HG03521 (cell line): ENCODE data around the gene ARID5B.

Experiments used
- ATAC-seq: cut with Tn5 transposase; IDR thresholded peaks from one replicate; pipeline ENCODE4 v1.9.1; 2021; ENCODE audit warnings: mild to moderate bottlenecking, moderate library complexity; ENCODE audit not compliant: unreplicated experiment

Gene ARID5B

DNA sequence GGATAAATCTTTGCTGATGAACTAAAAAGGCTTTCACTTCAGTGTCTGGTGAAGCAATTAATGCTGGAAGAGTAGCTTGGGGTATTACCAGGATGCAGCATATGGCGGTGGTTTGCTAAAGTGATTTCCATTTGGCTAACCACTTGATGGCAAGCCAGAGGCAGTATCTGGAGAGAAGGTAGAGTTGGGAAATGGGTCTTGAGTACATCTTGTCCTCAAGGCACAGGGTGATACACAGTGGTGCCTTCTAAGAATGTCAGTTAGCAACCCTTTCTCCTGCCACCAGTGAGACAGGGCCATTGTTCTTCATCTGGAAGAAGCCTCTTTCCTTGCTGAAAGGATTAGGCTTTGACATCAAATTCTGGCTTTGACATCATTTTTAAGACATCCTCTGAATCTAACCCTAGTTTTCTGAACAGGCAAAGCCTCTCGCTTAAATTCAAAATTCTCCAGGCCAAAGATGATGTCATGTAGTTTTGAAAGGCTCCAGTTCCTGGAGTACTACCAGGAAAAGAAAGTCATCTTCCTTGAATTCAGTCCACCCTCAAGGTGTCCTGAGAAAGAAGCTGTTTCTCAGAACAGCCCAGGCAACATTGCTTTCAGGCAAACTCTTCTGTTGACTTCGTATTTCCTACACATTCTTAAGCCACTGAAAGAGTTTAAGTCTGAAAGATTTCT is 162.4 kb downstream of the ARID5B start:
- ATAC-seq, result no peak

DNA sequence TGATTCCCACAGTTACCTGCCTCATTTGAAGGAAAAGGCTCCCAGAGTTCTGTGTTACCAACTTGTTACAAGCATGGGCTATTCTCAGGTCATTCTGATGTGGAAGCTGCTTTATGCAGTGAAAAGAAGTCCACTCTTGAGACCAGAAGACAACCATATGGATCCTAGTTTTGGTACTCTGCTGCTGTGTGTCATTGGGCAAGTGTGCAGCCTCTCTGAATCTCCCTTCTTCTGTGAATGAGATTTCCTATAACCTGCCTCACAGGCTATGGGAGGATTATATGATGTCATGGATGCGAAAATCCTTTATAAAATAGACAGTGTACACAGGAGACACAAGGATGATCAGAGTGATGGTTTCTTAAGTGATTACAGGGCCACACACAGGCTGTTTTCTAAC is 166.1 kb downstream of the ARID5B start:
- no peak for ATAC-seq

DNA sequence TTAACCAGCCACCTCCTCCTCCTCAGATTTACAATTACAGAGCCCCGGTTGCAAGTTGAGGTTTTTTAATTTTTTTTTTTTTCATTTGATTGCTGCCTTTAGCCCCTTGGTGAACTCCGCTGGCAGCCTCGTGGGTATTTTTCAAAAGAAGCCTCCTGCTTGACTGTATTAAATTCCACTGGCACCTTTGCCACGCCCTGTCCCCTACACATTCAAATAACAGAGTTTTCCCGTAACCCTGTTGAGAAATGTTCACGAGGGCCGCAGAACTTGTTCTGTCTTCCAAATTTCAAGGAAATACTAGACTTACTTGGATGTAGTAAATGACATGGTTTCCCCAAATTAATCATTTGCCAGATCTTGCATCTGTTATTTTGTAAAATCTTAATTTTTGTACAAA is 167.0 kb downstream of the ARID5B start:
- ATAC-seq, result no peak

DNA sequence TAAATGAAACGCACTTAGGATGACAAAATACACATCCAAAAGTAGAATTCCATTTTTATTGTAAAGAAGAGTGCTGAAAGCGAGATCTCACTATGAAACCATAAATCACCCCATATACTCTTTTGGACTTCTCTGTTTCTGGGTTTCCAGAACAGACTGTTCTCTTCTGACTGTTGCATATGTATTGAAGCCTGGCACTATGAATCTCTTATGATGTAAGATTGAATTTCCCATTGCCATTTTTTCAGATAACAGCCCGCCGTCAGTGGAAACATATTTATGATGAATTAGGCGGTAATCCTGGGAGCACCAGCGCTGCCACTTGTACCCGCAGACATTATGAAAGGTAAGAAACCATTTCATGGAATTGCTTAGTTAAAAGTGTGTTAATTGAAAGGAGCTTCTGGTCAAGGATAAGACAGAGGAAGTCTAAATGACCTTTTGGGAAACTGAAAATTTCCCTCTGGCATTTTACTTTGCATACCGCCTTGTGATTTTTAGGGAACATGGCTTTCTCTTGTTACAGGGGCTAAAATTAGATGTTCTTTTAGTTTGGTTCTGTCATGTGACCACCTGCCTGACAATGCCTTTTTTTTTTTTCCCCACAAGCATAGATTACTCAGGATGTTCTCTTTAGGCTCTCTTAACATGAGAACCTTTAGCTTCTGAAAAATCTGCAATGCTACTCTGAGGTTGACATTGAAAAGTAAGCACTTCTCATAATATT is 168.1 kb downstream of the ARID5B start:
- ATAC-seq, result no peak

DNA sequence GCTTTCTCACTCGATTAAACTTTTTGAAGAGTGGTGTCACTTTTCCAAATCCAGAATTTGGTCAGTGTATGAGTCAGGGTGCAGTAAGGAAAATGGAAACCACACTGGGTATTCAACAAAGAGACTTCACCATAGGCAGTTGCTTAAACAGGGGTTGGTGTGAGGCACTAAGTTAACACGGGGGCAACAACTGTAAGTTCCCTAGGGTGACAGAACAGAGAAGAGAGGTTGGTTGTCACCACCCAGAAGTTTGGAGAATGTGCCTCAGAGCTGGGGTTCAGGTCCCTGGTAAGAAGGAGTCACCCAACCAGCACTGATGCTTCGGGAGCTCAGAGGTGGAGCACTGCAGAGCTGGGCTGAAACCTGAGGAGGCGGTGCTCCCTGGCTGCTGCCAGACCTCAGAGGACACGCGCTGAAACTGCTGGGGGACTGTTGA is 170.4 kb downstream of the ARID5B start:
- ATAC-seq, result no peak

DNA sequence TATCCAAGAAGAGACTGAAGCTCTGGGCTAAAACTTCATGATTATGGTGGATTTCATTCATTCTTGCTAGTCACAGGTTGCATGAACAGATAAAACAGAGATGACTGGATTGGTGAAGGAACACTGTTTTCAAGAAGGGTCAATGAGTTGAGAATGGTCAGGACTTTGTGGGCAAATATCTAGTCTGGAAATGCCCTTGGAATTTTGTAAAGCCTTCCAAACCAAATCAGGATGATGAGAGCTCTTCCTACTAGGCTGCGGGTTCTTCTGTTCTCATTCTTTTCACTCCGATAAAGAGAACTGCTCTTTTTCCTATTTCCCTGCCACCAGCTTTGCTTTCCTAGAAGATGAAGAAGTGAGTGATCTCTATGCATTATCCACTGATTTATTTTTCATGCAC is 171.4 kb downstream of the ARID5B start:
- ATAC-seq, result no peak

DNA sequence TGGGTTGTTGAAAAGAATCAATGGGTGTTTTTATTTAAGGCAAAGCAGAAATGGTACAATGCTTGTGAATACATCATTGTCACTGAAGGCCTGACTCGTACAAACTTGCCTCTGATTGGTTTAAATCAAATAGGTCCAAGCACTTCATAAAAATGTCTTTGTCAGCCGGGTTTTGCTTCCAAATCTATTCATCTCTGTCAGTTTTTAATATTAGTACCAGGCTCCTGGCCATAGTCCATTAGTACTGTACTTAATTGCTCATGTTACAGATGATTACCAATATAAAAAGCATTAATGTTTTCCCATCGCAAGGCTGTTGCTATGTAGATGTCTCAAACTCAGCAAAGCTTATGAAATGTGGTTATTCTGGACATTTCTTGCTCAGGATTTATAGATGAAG is 171.9 kb downstream of the ARID5B start:
- ATAC-seq, result no peak

DNA sequence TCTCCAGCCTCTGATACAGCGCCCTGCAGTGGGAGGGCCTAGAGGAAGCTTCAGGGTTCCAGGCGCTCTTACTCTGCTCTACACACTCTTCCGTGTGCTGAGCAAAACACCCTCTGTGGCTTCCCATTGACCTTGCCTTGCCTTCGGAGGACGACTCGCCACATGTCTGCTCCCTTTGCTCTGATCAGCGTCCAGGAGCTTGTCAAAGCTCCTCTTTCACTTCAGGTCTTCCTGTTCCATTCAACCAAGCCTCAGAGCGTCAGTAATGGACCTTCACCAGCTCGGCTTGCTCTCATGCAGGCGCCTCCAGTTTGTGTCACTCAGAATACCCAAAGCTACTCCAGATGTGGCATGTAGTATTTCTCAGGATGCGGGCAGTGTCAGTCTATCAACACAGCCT is 173.9 kb downstream of the ARID5B start:
- no peak for ATAC-seq

DNA sequence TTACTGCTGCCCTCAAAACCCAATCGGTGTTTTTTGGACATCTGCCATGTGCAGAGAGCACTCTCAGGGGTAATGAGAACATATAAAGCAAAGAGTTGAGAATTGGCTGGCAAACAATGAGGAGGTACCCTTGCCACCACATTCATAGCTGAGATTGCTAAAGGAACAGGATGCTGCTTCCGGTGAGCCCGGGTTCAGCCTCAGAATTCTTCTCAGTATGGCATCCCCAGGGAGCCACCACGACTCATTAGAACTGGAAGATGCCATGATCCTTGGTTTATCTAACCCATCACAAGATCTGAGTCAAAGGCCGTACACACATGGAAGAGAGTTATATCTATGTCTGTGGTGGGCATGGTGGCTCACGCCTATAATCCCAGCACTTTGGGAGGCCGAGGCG is 174.4 kb downstream of the ARID5B start:
- ATAC-seq, result no peak

DNA sequence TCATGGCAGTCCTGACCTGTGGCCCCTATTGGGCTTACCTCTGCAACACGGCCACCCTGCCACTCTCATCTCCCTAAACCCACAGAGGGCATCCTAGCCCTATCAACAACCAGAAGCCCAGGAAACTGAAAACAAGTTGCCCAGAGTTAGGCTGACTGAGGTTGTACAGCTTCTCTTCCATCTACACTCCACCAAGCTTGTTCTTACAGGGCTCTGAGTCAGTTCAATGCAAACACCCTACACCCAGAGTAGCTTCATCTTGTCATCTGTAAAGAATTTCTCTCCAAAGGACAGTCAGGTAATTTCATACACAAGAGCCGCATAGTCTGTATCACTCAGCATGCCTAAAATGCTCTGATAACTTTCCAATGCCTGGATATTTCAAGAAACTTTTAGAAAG is 175.4 kb downstream of the ARID5B start:
- no peak for ATAC-seq

DNA sequence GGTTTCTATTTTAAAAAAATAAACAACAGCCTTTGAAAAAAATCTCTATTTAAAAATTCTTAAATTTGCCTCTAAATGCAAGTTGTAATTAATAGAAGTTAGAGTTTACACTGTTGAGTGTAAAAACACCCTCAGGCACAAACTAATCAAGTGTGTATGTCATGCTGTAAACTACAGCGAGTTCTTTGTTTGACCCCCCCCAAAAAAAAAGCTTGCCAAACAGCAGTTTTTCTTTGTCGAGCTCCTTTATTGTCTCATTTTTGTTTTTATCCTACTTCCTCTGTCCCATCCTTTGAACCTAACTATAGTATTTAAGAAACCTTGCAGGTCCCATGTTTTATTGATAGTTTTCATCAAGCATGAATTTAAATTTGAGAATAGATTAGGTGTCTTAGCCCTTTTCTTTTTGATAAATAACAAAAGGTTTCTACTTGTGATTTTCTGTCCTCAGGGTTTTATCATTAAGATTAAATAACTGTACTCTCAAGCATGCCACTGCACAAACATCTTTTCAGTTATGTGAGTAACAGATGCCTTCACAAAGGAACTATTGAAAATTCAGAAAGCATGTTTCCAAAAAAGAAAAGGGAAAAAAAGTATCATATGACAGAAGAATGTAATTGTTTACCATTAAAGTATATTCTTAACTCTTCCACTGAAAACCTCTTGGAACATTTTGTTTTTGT is 176.0 kb downstream of the ARID5B start:
- no peak for ATAC-seq

DNA sequence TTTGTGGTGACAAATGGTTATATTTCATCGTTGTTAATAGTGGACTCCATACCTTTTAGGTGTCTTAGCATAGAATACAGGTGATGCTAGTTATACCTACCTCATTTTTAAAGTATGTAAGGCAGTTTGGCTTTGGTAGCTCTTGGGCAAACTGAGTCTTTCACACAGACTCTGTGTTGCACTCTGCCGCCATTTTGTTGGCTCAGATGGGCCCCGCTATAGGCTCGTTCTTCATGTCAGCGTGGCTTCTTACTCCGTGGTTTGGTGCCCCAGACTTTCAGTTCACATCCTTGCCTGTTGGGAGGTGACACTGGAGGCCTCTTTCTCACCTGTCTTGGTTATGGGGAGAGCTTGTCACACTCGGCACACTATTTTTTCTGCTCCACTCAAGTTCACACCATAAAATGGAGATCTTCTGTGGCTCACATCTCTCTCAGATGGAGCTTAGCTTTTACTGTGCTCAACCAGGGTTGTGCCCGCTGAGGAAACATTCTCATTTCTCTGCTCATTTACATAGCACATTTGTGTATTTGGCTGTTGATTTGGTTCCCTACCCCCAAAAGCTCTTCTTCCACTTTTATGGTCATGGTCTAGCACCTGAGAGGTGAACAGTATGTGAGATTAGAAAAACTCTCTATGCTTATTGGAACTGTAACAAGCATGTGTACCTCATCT is 178.5 kb downstream of the ARID5B start:
- ATAC-seq, result peak; percentile 61

DNA sequence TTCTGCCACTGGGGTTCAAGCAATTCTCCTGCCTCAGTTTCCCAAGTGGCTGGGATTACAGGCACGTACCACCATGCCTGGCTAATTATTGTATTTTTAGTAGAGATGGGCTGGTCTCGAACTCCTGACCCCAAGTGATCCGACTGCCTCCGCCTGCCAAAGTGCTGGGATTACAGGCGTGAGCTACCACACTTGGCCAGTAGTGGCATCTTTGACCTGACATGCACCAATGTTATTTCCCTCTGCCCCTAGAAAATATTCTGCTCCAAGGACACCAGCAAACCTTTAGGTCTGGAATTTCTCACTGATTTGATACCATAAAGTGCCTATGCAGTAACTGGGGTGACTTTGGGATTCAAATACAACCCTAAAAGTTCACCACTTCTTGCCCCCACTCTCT is 179.4 kb downstream of the ARID5B start:
- ATAC-seq, result no peak

DNA sequence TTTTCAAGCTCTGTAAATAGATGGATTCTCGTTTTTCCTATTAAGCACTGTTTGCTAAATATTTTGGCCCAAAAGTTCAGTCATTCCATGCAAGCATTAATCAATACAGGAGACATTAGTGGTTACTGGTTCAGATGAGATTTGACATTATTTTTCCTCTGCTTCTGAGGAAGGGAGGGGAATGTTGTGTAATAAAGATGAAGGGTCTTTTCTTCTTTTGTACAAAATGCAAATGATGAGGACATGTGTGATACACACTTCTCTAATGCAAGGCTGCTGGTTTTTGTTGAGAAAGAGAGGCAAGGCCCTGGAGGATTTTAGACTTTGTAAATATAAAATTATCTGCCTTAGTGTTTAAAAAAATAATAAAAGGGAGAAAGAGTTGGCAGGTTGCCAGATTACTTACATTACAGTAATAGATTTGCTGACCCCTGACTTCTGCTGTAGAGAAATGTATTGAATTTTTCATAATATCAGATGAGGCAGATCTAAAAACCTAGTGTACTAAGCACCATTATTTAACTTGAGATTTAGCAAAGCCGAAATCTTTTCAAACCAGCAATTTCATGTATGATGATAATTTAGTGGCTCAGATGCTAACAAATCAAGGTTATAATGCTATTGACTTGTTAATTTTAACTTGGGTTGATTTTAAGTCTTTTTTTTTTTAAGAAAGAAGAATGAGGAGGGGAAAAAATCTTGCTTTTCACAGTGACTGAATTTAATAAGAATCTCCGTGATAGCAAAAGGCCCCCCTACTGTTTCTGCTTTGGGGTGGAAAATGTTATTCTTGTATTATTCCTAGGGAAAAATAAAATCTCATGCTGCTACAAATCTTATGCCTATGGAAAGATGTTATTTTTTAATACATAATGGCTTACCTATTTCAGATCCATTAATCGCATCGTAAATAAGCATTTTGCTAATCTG is 180.1 kb downstream of the ARID5B start:
- no peak for ATAC-seq

DNA sequence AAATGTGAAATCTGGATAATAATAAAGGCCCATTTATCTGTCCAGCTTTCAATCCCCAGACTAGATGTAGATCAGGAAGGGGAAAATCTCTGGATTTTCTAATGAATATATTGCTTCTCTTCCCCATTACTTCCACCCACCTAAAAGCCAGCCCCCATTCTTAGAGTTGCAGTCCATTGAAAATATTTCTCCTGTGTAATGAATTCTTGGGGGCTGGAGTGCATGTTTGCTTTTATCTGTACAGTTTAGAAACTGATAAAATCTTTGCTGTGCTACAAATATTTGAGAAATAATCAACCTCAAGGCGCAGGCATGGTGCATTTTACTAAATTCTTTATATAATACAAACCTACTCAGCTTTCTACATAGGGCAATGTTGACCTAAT is 180.8 kb downstream of the ARID5B start:
- ATAC-seq, result no peak

DNA sequence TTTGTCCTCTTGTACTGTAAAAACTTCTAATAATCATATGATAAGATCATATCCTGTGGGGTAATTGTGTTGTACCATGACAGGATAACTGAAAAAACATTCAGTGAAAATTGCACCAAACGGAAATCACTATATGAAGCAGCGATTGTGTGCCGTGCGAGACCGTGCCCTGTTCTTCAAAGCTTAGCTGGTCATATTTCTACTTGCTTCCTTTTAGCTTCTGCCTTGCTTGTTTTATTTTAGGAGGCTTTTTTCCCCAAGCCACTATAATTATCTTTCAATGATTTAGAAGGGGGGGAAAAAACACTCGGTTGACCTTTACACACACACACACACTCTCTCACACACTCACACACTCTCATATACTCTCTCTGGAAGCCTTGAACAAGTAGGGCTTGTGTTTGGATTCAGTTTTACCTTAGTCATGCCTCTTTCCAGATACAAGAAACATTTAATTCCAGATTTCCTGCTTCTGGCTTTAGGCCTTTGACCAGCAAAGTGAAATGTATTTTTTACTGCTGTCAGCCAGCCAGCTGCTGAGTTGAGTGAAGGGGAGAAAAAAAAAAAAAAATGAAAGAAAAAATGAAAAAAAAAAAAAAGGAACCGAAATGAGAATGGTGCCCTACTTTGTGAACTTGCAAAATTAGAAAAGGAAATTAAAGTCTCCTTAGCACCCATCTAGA is 181.4 kb downstream of the ARID5B start:
- ATAC-seq, result peak; percentile 30

DNA sequence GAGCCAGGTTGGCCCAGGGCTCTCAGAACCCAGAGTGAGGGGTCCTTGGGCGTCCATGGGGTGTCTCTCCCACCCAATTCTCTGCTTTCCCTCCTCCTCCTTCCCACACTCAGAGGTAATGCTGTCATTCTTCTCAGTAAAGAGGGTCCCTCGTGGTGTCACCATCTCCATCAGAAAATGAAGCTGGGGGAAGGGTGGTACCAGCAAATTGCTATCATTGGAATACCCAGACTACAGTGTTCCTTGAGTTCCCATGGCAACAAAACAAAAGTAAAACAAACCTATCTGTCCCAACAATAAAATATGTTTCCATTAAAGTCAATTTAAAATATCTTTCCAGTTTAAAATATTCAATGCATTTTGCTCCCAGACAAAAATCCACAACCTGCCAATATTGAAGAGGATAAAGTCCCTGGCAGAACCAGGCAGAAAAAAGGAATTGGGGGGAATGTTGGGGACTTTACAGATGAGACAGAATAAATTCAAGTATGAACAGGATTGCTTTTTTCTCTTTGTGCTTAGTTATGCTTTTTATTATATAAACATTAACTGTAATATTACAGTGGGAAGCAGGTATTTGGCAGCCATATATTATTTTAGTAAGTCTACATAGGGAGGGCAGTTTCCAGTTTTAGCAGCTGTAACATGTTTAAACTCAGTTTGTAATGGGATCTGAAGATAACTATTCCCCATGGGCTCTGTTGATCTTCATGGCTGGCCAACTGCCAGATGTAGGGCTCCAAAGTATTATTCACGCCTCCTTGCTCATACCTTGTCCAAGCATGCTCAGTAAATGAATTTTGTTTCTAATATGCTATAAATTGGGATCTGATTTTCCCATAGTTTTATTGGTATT is 182.1 kb downstream of the ARID5B start:
- ATAC-seq, result no peak

DNA sequence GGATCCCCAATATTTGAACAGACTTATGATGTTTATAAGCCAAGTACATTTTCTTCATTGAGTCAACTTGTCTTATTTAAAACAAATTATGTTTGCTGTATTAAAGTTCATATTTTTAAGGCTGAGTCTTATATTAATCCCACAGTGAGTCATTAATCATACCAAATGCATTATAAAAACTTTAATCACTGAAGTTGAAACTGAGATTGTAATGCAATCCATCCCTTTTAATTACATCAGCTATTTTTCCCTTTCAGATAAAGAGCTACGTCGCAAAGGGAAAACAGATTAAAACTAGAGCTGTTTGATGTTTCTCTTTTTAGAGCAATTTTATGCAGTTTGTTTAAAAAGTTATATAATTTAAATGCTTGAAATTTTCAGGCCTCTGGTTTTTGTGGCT is 183.0 kb downstream of the ARID5B start:
- no peak for ATAC-seq

DNA sequence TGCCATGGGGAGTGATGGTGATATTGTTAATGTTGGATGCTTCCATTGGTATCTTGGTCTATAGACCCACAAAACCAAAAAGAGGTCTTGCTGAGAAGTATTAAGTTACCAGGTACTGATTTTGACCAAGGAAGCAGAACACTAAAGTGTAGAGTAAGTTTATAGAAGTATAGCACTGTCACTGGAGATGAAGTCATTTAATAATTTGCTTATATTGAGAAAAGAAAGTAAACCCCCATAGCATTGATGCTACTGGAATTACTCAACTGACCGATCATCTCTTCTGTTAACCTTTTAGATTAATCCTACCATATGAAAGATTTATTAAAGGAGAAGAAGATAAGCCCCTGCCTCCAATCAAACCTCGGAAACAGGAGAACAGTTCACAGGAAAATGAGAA is 183.9 kb downstream of the ARID5B start:
- ATAC-seq, result no peak
